HEK293 (cell line): ENCODE data around the gene CACNA1S.

ENCODE experiments used
- CTCF ChIA-PET: fragments of 350-600 bp; formaldehyde crosslinking; extraction: SDS; loops from one replicate; lab custom pipeline; 2021; ENCODE audit warnings: antibody characterized with exemption; lab: Yijun Ruan, JAX
- POLR2A ChIA-PET: fragments of 300-600 bp; formaldehyde crosslinking; extraction: SDS; loops from one replicate; lab custom pipeline; 2020; ENCODE audit warnings: antibody characterized with exemption, inconsistent platforms; lab: Yijun Ruan, JAX
- H3K27ac ChIP-seq: fragments of 200-500 bp; sonication (Bioruptor generic); 2 replicates; pipeline ENCODE4 v1.5.1; 2014; ENCODE audit warnings: low read depth, low read length, control low read depth, inconsistent platforms; ENCODE audit errors: extremely low read depth
- H3K36me3 ChIP-seq, 2 experiments: fragments of 200-500 bp in 1 of 2; sonication (Bioruptor generic) in 1 of 2; 1 replicate in 1 of 2; 2 replicates in 1 of 2; pipeline ENCODE4 v1.5.1; 2014 to 2017; ENCODE audit warnings: inconsistent platforms in 2 of 2, low read length in 2 of 2; ENCODE audit not compliant: control insufficient read depth in 2 of 2, insufficient read depth in 1 of 2
- H3K4me1 ChIP-seq: fragments of 200-500 bp; sonication (Bioruptor generic); 2 replicates; pipeline ENCODE4 v1.5.1; 2014; ENCODE audit warnings: mild to moderate bottlenecking, low read length, inconsistent platforms; ENCODE audit not compliant: control insufficient read depth, insufficient read depth
- H3K4me3 ChIP-seq: 2 replicates; pipeline ENCODE4 v1.5.1; 2011; ENCODE audit warnings: low read depth, mild to moderate bottlenecking, control low read depth, low read length, moderate library complexity
- H3K9me3 ChIP-seq: fragments of 200-500 bp; sonication (Bioruptor generic); 2 replicates; pipeline ENCODE4 v1.5.1; 2014; ENCODE audit warnings: low read depth, low read length, inconsistent platforms; ENCODE audit not compliant: control insufficient read depth, insufficient read depth
- GLIS2 ChIP-seq: fragments of 450-650 bp; formaldehyde crosslinking; IDR thresholded peaks from 2 replicates; pipeline ENCODE4 v1.5.1; 2016; ENCODE audit warnings: missing biosample characterization, missing genetic modification characterization
- KLF1 ChIP-seq: fragments of 450-650 bp; formaldehyde crosslinking; IDR thresholded peaks from 2 replicates; pipeline ENCODE4 v1.5.1; 2016; ENCODE audit warnings: missing biosample characterization, missing genetic modification characterization
- OSR2 ChIP-seq: fragments of 450-650 bp; formaldehyde crosslinking; IDR thresholded peaks from 2 replicates; pipeline ENCODE4 v1.5.1; 2016; ENCODE audit warnings: missing biosample characterization, missing genetic modification characterization
- ZBTB17 ChIP-seq: fragments of 450-650 bp; formaldehyde crosslinking; IDR thresholded peaks from 2 replicates; pipeline ENCODE4 v1.5.1; 2016; ENCODE audit warnings: missing biosample characterization, missing genetic modification characterization
- ZBTB20 ChIP-seq: fragments of 450-650 bp; formaldehyde crosslinking; IDR thresholded peaks from 2 replicates; pipeline ENCODE4 v1.5.1; 2016; ENCODE audit warnings: missing biosample characterization, missing genetic modification characterization
- ZBTB48 ChIP-seq: fragments of 450-650 bp; formaldehyde crosslinking; IDR thresholded peaks from 2 replicates; pipeline ENCODE4 v1.5.1; 2016; ENCODE audit warnings: missing biosample characterization, missing genetic modification characterization
- ZBTB7A ChIP-seq: fragments of 450-650 bp; formaldehyde crosslinking; IDR thresholded peaks from 2 replicates; pipeline ENCODE4 v1.5.1; 2016; ENCODE audit warnings: low read depth, missing biosample characterization, missing genetic modification characterization
- ZFP41 ChIP-seq: fragments of 450-650 bp; formaldehyde crosslinking; IDR thresholded peaks from 2 replicates; pipeline ENCODE4 v1.5.1; 2016; ENCODE audit warnings: missing biosample characterization, missing genetic modification characterization, borderline replicate concordance
- ZNF133 ChIP-seq: fragments of 450-650 bp; formaldehyde crosslinking; IDR thresholded peaks from 2 replicates; pipeline ENCODE4 v1.5.1; 2016; ENCODE audit warnings: missing biosample characterization, missing genetic modification characterization
- ZNF146 ChIP-seq: fragments of 450-650 bp; formaldehyde crosslinking; IDR thresholded peaks from 2 replicates; pipeline ENCODE4 v1.5.1; 2016; ENCODE audit warnings: missing biosample characterization, missing genetic modification characterization
- ZNF175 ChIP-seq: fragments of 450-650 bp; formaldehyde crosslinking; IDR thresholded peaks from 2 replicates; pipeline ENCODE4 v1.5.1; 2016; ENCODE audit warnings: missing biosample characterization, missing genetic modification characterization
- ZNF184 ChIP-seq: fragments of 450-650 bp; IDR thresholded peaks from 2 replicates; pipeline ENCODE4 v1.5.1; 2018; ENCODE audit warnings: missing biosample characterization, mild to moderate bottlenecking, missing genetic modification characterization
- ZNF350 ChIP-seq: fragments of 450-650 bp; formaldehyde crosslinking; IDR thresholded peaks from 2 replicates; pipeline ENCODE4 v1.5.0; 2017; ENCODE audit warnings: missing biosample characterization, mild to moderate bottlenecking, missing genetic modification characterization
- ZNF558 ChIP-seq: fragments of 450-650 bp; formaldehyde crosslinking; IDR thresholded peaks from 2 replicates; pipeline ENCODE4 v1.5.1; 2016; ENCODE audit warnings: missing biosample characterization, missing genetic modification characterization
- ZNF571 ChIP-seq: fragments of 450-650 bp; formaldehyde crosslinking; IDR thresholded peaks from 2 replicates; pipeline ENCODE4 v1.5.0; 2017; ENCODE audit warnings: missing biosample characterization, missing genetic modification characterization
- ZNF596 ChIP-seq: fragments of 450-650 bp; IDR thresholded peaks from 2 replicates; pipeline ENCODE4 v1.5.0; 2018; ENCODE audit warnings: missing biosample characterization, mild to moderate bottlenecking, missing genetic modification characterization, moderate library complexity
- ZNF777 ChIP-seq: fragments of 450-650 bp; formaldehyde crosslinking; IDR thresholded peaks from 2 replicates; pipeline ENCODE4 v1.5.1; 2017; ENCODE audit warnings: missing biosample characterization, missing genetic modification characterization, borderline replicate concordance
- ZSCAN23 ChIP-seq: fragments of 450-650 bp; formaldehyde crosslinking; IDR thresholded peaks from 2 replicates; pipeline ENCODE4 v1.5.1; 2016; ENCODE audit warnings: missing biosample characterization, missing genetic modification characterization
- TF ChIP-seq, protein P1 (sequence below): fragments of 450-650 bp; formaldehyde crosslinking; IDR thresholded peaks from 2 replicates; pipeline ENCODE4 v1.5.1; 2016; ENCODE audit warnings: missing biosample characterization, missing genetic modification characterization
- TF ChIP-seq, protein P2 (sequence below): fragments of 450-650 bp; formaldehyde crosslinking; IDR thresholded peaks from 2 replicates; pipeline ENCODE4 v1.5.1; 2017; ENCODE audit warnings: missing biosample characterization, missing genetic modification characterization
- TF ChIP-seq, protein P3 (sequence below): fragments of 450-650 bp; formaldehyde crosslinking; IDR thresholded peaks from 2 replicates; pipeline ENCODE4 v1.5.1; 2016; ENCODE audit warnings: missing biosample characterization, missing genetic modification characterization
- TF ChIP-seq, protein P4 (sequence below): fragments of 450-650 bp; formaldehyde crosslinking; IDR thresholded peaks from 2 replicates; pipeline ENCODE4 v1.5.1; 2016; ENCODE audit warnings: missing biosample characterization, missing genetic modification characterization
- TF ChIP-seq, protein P5 (sequence below): fragments of 450-650 bp; formaldehyde crosslinking; IDR thresholded peaks from 2 replicates; pipeline ENCODE4 v1.5.1; 2016; ENCODE audit warnings: missing biosample characterization, missing genetic modification characterization, low read depth

Gene CACNA1S

DNA sequence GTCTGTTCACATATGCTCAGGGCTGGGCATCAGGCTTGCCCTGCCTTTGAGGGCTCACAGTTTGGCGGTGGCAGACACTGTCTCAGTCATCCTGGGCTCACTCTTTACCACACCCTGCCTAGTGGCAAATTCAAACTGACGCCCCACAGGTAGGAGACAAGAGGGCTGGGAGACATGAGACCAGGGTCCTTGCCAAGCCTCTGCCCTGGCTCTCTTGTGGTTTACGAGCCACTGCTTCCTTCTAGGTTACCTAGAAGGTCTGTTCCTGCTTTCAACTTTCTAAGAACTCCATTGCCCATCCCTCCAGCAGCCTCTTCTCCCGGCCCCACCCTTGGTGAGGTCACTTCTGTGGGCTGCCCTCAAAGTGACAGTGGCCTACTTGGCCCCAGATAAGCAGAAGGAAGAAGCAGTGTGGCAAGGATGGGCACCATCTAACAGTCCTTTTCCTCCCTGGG is 99.2 kb downstream of the CACNA1S start:
- Histone ChIP-seq H3K36me3 (no peaks in the 10 kb centered on the region), H3K4me1 (peaks cover 5% of the 10 kb centered on the region), H3K4me3 (no peak overlapping the region), H3K27ac (no peak overlapping the region), H3K9me3 (no peaks in the 10 kb centered on the region)
- ChIA-PET CTCF (interaction anchor here (0.8 kb wide), 1 partner anchor 23 kb away, joined by 3 read pairs; no protein-coding TSS in a partner anchor), POLR2A (no interaction called here)
- TF ChIP-seq, protein P1, sequence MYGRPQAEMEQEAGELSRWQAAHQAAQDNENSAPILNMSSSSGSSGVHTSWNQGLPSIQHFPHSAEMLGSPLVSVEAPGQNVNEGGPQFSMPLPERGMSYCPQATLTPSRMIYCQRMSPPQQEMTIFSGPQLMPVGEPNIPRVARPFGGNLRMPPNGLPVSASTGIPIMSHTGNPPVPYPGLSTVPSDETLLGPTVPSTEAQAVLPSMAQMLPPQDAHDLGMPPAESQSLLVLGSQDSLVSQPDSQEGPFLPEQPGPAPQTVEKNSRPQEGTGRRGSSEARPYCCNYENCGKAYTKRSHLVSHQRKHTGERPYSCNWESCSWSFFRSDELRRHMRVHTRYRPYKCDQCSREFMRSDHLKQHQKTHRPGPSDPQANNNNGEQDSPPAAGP (tag by site-specific recombination) = 0 out of 2 replicates have a peak, but pooled peaks have one; percentile 23
- TF ChIP-seq GLIS2 (tag by site-specific recombination) (0 out of 2 replicates have a peak, but pooled peaks have one; percentile 11), ZBTB17 (no peak), KLF1 (peak; percentile 14; the same call in 1 of the 2 replicates), ZSCAN23 (tag by site-specific recombination) (no peak), ZNF596 (tag by site-specific recombination) (no peak)
- TF ChIP-seq, protein P2, sequence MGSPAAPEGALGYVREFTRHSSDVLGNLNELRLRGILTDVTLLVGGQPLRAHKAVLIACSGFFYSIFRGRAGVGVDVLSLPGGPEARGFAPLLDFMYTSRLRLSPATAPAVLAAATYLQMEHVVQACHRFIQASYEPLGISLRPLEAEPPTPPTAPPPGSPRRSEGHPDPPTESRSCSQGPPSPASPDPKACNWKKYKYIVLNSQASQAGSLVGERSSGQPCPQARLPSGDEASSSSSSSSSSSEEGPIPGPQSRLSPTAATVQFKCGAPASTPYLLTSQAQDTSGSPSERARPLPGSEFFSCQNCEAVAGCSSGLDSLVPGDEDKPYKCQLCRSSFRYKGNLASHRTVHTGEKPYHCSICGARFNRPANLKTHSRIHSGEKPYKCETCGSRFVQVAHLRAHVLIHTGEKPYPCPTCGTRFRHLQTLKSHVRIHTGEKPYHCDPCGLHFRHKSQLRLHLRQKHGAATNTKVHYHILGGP (tag by site-specific recombination) = peak; percentile 86
- TF ChIP-seq, protein P3, sequence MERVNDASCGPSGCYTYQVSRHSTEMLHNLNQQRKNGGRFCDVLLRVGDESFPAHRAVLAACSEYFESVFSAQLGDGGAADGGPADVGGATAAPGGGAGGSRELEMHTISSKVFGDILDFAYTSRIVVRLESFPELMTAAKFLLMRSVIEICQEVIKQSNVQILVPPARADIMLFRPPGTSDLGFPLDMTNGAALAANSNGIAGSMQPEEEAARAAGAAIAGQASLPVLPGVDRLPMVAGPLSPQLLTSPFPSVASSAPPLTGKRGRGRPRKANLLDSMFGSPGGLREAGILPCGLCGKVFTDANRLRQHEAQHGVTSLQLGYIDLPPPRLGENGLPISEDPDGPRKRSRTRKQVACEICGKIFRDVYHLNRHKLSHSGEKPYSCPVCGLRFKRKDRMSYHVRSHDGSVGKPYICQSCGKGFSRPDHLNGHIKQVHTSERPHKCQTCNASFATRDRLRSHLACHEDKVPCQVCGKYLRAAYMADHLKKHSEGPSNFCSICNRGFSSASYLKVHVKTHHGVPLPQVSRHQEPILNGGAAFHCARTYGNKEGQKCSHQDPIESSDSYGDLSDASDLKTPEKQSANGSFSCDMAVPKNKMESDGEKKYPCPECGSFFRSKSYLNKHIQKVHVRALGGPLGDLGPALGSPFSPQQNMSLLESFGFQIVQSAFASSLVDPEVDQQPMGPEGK (tag by site-specific recombination) = no peak

DNA sequence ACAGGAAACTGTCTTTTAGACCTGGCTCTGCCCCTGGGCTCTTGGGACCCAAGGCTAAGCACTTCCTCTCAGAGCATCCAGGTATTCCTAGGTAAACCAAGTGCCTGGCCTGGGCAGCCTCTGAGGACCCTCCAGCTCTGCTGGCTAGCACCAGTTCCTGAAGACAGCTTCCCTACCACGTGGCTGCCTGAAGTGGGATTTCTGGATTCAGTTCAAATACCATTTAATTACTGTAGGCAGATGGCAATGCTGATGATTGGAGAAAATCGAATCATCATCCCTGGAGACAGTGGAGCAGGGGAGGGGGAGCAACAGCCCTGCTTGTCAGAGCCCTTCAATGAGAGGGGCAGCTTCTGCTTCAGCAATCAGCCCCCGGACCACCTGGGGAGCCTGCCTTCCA is 100.6 kb downstream of the CACNA1S start:
- POLR2A ChIA-PET = no interaction called here
- Histone ChIP-seq H3K27ac (no peak overlapping the region), H3K4me1 (peaks cover 3% of the 10 kb centered on the region), H3K4me3 (no peak overlapping the region), H3K36me3 (no peaks in the 10 kb centered on the region), H3K9me3 (no peaks in the 10 kb centered on the region)
- TF ChIP-seq ZNF350 (tag by site-specific recombination) (no peak), ZNF777 (no peak), ZBTB48 (tag by site-specific recombination) (no peak), OSR2 (tag by site-specific recombination) (no peak), ZNF184 (tag by site-specific recombination) (no peak), ZBTB7A (tag by site-specific recombination) (no peak), ZNF571 (tag by site-specific recombination) (no peak), ZNF133 (no peak), ZFP41 (tag by site-specific recombination) (no peak), ZNF146 (no peak), ZNF175 (tag by site-specific recombination) (no peak), ZNF558 (tag by site-specific recombination) (no peak), ZBTB20 (no peak)
- TF ChIP-seq, protein P4, sequence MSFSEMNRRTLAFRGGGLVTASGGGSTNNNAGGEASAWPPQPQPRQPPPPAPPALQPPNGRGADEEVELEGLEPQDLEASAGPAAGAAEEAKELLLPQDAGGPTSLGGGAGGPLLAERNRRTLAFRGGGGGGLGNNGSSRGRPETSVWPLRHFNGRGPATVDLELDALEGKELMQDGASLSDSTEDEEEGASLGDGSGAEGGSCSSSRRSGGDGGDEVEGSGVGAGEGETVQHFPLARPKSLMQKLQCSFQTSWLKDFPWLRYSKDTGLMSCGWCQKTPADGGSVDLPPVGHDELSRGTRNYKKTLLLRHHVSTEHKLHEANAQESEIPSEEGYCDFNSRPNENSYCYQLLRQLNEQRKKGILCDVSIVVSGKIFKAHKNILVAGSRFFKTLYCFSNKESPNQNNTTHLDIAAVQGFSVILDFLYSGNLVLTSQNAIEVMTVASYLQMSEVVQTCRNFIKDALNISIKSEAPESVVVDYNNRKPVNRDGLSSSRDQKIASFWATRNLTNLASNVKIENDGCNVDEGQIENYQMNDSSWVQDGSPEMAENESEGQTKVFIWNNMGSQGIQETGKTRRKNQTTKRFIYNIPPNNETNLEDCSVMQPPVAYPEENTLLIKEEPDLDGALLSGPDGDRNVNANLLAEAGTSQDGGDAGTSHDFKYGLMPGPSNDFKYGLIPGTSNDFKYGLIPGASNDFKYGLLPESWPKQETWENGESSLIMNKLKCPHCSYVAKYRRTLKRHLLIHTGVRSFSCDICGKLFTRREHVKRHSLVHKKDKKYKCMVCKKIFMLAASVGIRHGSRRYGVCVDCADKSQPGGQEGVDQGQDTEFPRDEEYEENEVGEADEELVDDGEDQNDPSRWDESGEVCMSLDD (tag by site-specific recombination) = no peak
- TF ChIP-seq, protein P5, sequence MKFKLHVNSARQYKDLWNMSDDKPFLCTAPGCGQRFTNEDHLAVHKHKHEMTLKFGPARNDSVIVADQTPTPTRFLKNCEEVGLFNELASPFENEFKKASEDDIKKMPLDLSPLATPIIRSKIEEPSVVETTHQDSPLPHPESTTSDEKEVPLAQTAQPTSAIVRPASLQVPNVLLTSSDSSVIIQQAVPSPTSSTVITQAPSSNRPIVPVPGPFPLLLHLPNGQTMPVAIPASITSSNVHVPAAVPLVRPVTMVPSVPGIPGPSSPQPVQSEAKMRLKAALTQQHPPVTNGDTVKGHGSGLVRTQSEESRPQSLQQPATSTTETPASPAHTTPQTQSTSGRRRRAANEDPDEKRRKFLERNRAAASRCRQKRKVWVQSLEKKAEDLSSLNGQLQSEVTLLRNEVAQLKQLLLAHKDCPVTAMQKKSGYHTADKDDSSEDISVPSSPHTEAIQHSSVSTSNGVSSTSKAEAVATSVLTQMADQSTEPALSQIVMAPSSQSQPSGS = no peak
- CTCF ChIA-PET = interaction anchor here (1.1 to 1.9 kb wide), 4 partner anchors 8 to 103 kb away, joined by 3 to 7 read pairs (median 4); no protein-coding TSS in a partner anchor
